ENCODE measurements around the gene KLHL29. TPM values are rescaled to one million over a fixed set of nuclear protein-coding genes. Genes with fewer than 3 reads are reported as not detected.

Gene KLHL29
- total and polyA plus RNA-seq, 4 donors: 0.29 to 2.3 (median 0.68) TPM

DNA sequence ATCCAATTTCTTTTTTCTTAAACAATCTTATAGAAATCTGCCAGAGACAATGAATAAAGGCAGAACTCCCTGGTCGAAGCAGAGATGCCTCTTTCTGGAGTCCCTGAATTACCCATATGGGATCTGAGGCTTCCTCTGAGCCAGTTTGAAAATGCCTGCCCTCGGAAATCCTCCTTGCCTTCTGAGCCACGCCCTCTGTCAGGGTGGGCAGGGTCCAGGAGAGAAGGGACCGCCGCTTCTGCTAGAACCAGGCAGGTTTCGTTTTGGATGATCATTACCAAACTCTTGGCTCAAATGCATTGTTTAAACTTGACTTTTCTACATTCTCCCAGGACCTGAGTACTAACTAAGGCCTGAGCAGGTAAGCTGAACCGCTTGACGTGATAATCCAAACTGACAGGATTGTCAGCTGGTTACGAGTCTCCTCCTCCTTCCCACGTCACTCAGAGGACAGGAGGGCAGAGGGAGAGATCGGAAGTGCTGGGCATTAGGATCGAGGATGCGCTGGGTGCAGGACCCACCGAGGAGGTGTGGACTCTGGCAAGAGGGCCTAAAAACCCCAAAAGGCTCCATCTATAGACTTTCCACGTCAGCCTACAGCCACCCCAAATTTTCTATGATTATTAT is 128.4 kb downstream of the KLHL29 start:
- no peaks in the 10 kb centered on the region for H3K36me3 ChIP-seq (ENCODE audit: control insufficient read depth in 4 of 4, insufficient read depth in 3 of 4, low read depth in 1 of 4, low read length in 3 of 4)
- no peaks in the 10 kb centered on the region for H3K9me3 ChIP-seq (ENCODE audit: control insufficient read depth in 4 of 4, low read length in 3 of 4)
- H3K27me3 ChIP-seq (ENCODE audit: control insufficient read depth in 4 of 4, insufficient read depth in 4 of 4, low read length in 3 of 4): no peaks in the 10 kb centered on the region
- H3K4me3 ChIP-seq (ENCODE audit: low read depth in 1 of 3, low read length in 3 of 3): no peak overlapping the region
- no peak overlapping the region for H3K9ac ChIP-seq (ENCODE audit: low read depth in 1 of 2, low read length in 2 of 2)
- DNase-seq (ENCODE audit: low spot score): no peak
- no peak overlapping the region for H3K27ac ChIP-seq (ENCODE audit: low read depth in 1 of 2, low read length in 2 of 2)
- WGBS: 75% methylated on average over 15 of the region's 15 CpGs
- H3K4me1 ChIP-seq (ENCODE audit: control insufficient read depth in 4 of 4, insufficient read depth in 4 of 4, low read length in 3 of 4): no peaks in the 10 kb centered on the region
- TF ChIP-seq, protein P1, sequence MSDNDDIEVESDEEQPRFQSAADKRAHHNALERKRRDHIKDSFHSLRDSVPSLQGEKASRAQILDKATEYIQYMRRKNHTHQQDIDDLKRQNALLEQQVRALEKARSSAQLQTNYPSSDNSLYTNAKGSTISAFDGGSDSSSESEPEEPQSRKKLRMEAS (IDR thresholded peaks at IDR 0.05): no peak
- TF ChIP-seq HNF4G (IDR thresholded peaks at IDR 0.05) (no peak), RAD21 (IDR thresholded peaks at IDR 0.05) (no peak), RXRA (IDR thresholded peaks at IDR 0.05) (no peak), YY1 (IDR thresholded peaks at IDR 0.05) (no peak), FOXA1 (IDR thresholded peaks at IDR 0.05) (no peak), EGR1 (IDR thresholded peaks at IDR 0.05; ENCODE audit: low read depth in 2 of 2) (no peak), GABPA (IDR thresholded peaks at IDR 0.05 in 1 of 2, conservative IDR thresholded peaks at IDR 0.05 in 1 of 2) (no peak)
- TF ChIP-seq, protein P2, sequence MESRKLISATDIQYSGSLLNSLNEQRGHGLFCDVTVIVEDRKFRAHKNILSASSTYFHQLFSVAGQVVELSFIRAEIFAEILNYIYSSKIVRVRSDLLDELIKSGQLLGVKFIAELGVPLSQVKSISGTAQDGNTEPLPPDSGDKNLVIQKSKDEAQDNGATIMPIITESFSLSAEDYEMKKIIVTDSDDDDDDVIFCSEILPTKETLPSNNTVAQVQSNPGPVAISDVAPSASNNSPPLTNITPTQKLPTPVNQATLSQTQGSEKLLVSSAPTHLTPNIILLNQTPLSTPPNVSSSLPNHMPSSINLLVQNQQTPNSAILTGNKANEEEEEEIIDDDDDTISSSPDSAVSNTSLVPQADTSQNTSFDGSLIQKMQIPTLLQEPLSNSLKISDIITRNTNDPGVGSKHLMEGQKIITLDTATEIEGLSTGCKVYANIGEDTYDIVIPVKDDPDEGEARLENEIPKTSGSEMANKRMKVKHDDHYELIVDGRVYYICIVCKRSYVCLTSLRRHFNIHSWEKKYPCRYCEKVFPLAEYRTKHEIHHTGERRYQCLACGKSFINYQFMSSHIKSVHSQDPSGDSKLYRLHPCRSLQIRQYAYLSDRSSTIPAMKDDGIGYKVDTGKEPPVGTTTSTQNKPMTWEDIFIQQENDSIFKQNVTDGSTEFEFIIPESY (IDR thresholded peaks at IDR 0.05): no peak

DNA sequence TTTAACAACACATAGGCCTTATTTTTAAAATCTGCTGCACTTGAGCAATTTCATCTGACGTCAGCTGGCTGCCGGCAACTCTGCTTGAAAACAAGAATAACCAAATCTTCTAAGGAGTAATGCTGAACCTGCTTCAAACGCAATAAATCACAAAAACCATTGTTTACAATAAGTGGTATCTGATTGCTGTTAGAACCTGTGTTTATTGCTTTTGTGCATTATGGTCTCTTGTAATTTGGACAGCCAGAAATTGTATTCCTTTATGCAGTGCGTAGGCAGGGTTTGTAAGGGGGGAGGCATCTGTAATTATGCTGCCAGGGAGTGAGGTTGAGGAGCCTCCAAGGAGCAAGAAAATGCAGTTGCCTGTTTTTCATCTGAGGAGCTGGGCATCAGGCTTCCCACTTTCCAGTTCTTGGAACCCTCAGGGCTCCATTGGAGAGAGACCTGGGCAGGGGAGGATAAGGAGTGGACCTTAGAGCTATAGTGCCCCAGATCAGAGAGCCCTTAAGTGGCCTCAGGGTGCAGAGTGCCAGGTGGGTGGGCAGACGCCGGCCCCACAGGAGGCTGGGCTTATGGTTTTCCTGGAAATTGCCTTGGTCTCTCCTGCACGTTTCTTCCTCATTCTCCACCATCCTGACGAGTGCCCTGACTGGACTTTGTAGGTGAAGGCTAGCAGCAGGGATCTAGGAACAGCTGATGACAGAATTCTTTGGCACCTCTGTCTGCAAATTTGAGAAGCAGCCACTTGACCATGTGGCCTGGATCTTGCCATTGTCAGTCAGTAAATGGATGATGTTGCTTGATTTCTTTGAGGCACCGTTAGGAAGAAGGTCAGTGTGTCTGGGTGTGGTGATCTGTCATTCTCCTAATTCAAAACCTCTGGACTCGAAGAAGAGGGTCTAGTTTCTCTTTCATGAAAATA is 129.2 kb downstream of the KLHL29 start:
- no peak for DNase-seq (ENCODE audit: low spot score)
- Histone ChIP-seq H3K36me3 (ENCODE audit: control insufficient read depth in 4 of 4, insufficient read depth in 3 of 4, low read depth in 1 of 4, low read length in 3 of 4) (no peaks in the 10 kb centered on the region), H3K27ac (ENCODE audit: low read depth in 1 of 2, low read length in 2 of 2) (no peak overlapping the region), H3K9ac (ENCODE audit: low read depth in 1 of 2, low read length in 2 of 2) (no peak overlapping the region), H3K4me3 (ENCODE audit: low read depth in 1 of 3, low read length in 3 of 3) (no peak overlapping the region), H3K4me1 (ENCODE audit: control insufficient read depth in 4 of 4, insufficient read depth in 4 of 4, low read length in 3 of 4) (no peaks in the 10 kb centered on the region), H3K9me3 (ENCODE audit: control insufficient read depth in 4 of 4, low read length in 3 of 4) (no peaks in the 10 kb centered on the region), H3K27me3 (ENCODE audit: control insufficient read depth in 4 of 4, insufficient read depth in 4 of 4, low read length in 3 of 4) (no peaks in the 10 kb centered on the region)
- TF ChIP-seq FOXA1 (IDR thresholded peaks at IDR 0.05): no peak
- TF ChIP-seq, protein P3, sequence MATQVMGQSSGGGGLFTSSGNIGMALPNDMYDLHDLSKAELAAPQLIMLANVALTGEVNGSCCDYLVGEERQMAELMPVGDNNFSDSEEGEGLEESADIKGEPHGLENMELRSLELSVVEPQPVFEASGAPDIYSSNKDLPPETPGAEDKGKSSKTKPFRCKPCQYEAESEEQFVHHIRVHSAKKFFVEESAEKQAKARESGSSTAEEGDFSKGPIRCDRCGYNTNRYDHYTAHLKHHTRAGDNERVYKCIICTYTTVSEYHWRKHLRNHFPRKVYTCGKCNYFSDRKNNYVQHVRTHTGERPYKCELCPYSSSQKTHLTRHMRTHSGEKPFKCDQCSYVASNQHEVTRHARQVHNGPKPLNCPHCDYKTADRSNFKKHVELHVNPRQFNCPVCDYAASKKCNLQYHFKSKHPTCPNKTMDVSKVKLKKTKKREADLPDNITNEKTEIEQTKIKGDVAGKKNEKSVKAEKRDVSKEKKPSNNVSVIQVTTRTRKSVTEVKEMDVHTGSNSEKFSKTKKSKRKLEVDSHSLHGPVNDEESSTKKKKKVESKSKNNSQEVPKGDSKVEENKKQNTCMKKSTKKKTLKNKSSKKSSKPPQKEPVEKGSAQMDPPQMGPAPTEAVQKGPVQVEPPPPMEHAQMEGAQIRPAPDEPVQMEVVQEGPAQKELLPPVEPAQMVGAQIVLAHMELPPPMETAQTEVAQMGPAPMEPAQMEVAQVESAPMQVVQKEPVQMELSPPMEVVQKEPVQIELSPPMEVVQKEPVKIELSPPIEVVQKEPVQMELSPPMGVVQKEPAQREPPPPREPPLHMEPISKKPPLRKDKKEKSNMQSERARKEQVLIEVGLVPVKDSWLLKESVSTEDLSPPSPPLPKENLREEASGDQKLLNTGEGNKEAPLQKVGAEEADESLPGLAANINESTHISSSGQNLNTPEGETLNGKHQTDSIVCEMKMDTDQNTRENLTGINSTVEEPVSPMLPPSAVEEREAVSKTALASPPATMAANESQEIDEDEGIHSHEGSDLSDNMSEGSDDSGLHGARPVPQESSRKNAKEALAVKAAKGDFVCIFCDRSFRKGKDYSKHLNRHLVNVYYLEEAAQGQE (IDR thresholded peaks at IDR 0.05): no peak
- no peak for TF ChIP-seq HNF4G (IDR thresholded peaks at IDR 0.05)
- TF ChIP-seq RAD21 (IDR thresholded peaks at IDR 0.05): no peak
- TF ChIP-seq, protein P4, sequence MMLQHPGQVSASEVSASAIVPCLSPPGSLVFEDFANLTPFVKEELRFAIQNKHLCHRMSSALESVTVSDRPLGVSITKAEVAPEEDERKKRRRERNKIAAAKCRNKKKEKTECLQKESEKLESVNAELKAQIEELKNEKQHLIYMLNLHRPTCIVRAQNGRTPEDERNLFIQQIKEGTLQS (IDR thresholded peaks at IDR 0.05): no peak
- no peak for TF ChIP-seq EGR1 (IDR thresholded peaks at IDR 0.05; ENCODE audit: low read depth in 2 of 2)
- WGBS: 76% methylated on average over 10 of the region's 10 CpGs

Data from liver (tissue), 9 donors.